Neutrophil (primary cell): Measurements from ENCODE around the gene TUBG1.
"Not testable (repeated sequence)": the region's sequence is repeated elsewhere in the genome, so short reads cannot be mapped to it uniquely, and the experiment has no call there.

Source experiments
- H3K27ac ChIP-seq: fragments of 200-600 bp; sonication (generic); 2 replicates; pipeline ENCODE4 v1.5.1; 2016; ENCODE audit warnings: mild to moderate bottlenecking, moderate library complexity
- H3K27me3 ChIP-seq: fragments of 200-600 bp; sonication (generic); 2 replicates; pipeline ENCODE4 v1.6.0; 2016; ENCODE audit warnings: mild to moderate bottlenecking
- H3K36me3 ChIP-seq: fragments of 200-600 bp; sonication (generic); 2 replicates; pipeline ENCODE4 v1.5.1; 2017
- H3K4me1 ChIP-seq, 2 experiments: fragments of 200-600 bp in 1 of 2; sonication (generic) in 1 of 2; 1 replicate in 1 of 2; 2 replicates in 1 of 2; pipeline versions ENCODE4 v1.5.1 to v1.6.1; 2013 to 2016; ENCODE audit warnings: low read depth in 1 of 2, low read length in 1 of 2, mild to moderate bottlenecking in 1 of 2, moderate library complexity in 1 of 2; ENCODE audit not compliant: control insufficient read depth in 1 of 2, insufficient read depth in 1 of 2
- H3K4me3 ChIP-seq, 2 experiments: fragments of 200-600 bp in 1 of 2; sonication (generic) in 1 of 2; 1 replicate in 1 of 2; 2 replicates in 1 of 2; pipeline ENCODE4 v1.5.1; 2013 to 2016; ENCODE audit warnings: low read depth in 1 of 2, low read length in 1 of 2, mild to moderate bottlenecking in 1 of 2, moderate library complexity in 1 of 2
- H3K9me3 ChIP-seq: fragments of 200-600 bp; sonication (generic); 2 replicates; pipeline ENCODE4 v1.5.1; 2016
- CTCF ChIP-seq: fragments of 200-600 bp; sonication (generic); IDR thresholded peaks from 2 replicates; pipeline ENCODE4 v1.5.1; 2016; ENCODE audit warnings: antibody characterized with exemption

The TUBG1 gene

DNA sequence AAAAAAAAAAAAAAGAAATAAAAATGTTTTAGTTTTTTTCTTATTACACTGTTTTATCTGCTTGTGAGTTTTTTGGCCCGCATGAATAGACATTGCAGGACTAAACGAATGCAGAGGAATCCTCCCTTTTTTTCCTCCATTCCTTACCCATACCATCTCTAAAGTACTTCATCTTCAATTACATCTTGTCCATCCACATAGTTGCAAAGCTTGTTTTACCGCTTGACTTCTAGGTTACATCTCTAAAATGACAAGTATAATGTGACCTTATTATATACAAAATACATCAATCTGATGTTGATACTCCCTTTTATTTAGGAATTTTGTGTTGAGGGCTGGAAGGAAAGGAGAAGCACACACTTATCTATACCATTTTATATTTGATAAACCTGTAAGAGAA is 13.1 kb upstream of the TUBG1 start:
- Histone ChIP-seq H3K27me3 (no peaks in the 10 kb centered on the region), H3K27ac (no peak overlapping the region), H3K9me3 (no peaks in the 10 kb centered on the region), H3K4me1 (no peaks in the 10 kb centered on the region), H3K4me3 (no peak overlapping the region), H3K36me3 (peaks cover 14% of the 10 kb centered on the region)
- TF ChIP-seq CTCF: no peak

GRCh38 chr17:42598905-42599304 is 10.6 kb upstream of the TUBG1 start:
- Histone ChIP-seq H3K4me3 (no peak overlapping the region), H3K27me3 (no peaks in the 10 kb centered on the region), H3K9me3 (no peaks in the 10 kb centered on the region), H3K4me1 (no peaks in the 10 kb centered on the region), H3K36me3 (peaks cover 5% of the 10 kb centered on the region), H3K27ac (peak overlapping the region; percentile 3)
- no peak for TF ChIP-seq CTCF

- no peak for TF ChIP-seq CTCF
- Histone ChIP-seq H3K36me3 (peaks cover 8% of the 10 kb centered on the region), H3K27ac (no peak overlapping the region), H3K4me1 (peaks cover 17 to 19% of the 10 kb centered on the region in 2 experiments), H3K27me3 (no peaks in the 10 kb centered on the region), H3K4me3 (no peak overlapping the region), H3K9me3 (no peaks in the 10 kb centered on the region)
Measured at GRCh38 chr17:42603318-42603717, 6.2 kb upstream of the TUBG1 start.

- peaks cover 32 to 39% of the 10 kb centered on the region in 2 experiments for H3K4me1 ChIP-seq
- no peaks in the 10 kb centered on the region for H3K9me3 ChIP-seq
- peak overlapping the region; percentile 94 for H3K27ac ChIP-seq
Measured at GRCh38 chr17:42607769-42608168, 1.7 kb upstream of the TUBG1 start.

GRCh38 chr17:42608305-42609181 is 940 bp upstream of the TUBG1 start:
- Histone ChIP-seq H3K36me3 (peaks cover 15% of the 10 kb centered on the region), H3K27me3 (no peaks in the 10 kb centered on the region), H3K4me3 (peak overlapping the region; percentile 86 to 96), H3K4me1 (peaks cover 32 to 39% of the 10 kb centered on the region in 2 experiments), H3K27ac (peak overlapping the region; percentile 94), H3K9me3 (no peaks in the 10 kb centered on the region)
- TF ChIP-seq CTCF: no peak

More at GRCh38 chr17:42607769-42608168, 1.7 kb upstream of the TUBG1 start:
- Histone ChIP-seq H3K27me3 (no peaks in the 10 kb centered on the region), H3K36me3 (peaks cover 12% of the 10 kb centered on the region), H3K4me3 (peak overlapping the region; percentile 86 to 96)
- no peak for TF ChIP-seq CTCF

- not testable (repeated sequence) for H3K27me3 ChIP-seq, H3K9me3 ChIP-seq
- H3K4me3 ChIP-seq: peak overlapping the region; percentile 86 to 96
- H3K4me1 ChIP-seq: peaks cover 32 to 39% of the 10 kb centered on the region in 2 experiments
- peak overlapping the region; percentile 94 for H3K27ac ChIP-seq
- peaks cover 28% of the 10 kb centered on the region for H3K36me3 ChIP-seq
Measured at GRCh38 chr17:42609814-42610801, 625 bp downstream of the TUBG1 start.
